ENCODE data around the gene ZNF317. TPM values are rescaled to one million over a fixed set of nuclear protein-coding genes. Genes with fewer than 3 reads are reported as not detected.

Gene ZNF317
- total RNA-seq = 11.6 and 15.4 TPM in 2 replicates

- Histone ChIP-seq H3K36me3 (ENCODE audit: control insufficient read depth, insufficient read depth, low read length) (peaks cover 2% of the 10 kb centered on the region), H3K27me3 (ENCODE audit: control insufficient read depth, insufficient read depth, low read length) (no peaks in the 10 kb centered on the region), H3K4me3 (ENCODE audit: low read depth, low read length) (peak within 1 kb of the TSS; percentile 81)
- FAIRE-seq (no peak), DNase-seq (ENCODE audit: low read depth) (peak; percentile 84)
- TF ChIP-seq, protein P1, sequence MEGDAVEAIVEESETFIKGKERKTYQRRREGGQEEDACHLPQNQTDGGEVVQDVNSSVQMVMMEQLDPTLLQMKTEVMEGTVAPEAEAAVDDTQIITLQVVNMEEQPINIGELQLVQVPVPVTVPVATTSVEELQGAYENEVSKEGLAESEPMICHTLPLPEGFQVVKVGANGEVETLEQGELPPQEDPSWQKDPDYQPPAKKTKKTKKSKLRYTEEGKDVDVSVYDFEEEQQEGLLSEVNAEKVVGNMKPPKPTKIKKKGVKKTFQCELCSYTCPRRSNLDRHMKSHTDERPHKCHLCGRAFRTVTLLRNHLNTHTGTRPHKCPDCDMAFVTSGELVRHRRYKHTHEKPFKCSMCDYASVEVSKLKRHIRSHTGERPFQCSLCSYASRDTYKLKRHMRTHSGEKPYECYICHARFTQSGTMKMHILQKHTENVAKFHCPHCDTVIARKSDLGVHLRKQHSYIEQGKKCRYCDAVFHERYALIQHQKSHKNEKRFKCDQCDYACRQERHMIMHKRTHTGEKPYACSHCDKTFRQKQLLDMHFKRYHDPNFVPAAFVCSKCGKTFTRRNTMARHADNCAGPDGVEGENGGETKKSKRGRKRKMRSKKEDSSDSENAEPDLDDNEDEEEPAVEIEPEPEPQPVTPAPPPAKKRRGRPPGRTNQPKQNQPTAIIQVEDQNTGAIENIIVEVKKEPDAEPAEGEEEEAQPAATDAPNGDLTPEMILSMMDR (IDR thresholded peaks at IDR 0.05; ENCODE audit: insufficient read depth, low read length, severe bottlenecking) = no peak
These were observed at the start of gene ZNF317 for GRCh38 chr19:9140159-9140874. ZNF317 (plus strand) TSS chr19:9140397; CDS start chr19:9156017, 15,620 bp downstream.

DNA sequence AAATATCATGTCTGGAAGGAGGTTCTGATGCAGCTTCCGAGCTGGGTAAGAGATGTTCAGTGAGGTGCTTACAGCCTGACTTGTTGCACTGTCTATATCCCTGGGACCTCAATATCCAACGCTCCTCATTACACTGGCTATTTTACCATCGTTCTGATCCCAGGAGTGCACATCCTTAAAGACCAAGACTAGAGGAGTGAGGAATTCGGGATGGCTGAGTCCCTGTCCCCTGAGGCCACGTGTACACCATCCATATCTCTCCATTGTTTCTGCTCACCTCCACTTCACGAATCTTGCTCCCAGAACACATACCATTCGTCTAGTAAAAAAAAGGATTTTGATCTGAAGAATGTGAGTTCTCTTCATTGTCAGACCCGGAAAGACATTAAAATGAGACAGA, 32.8 kb upstream of the ZNF317 start, which contains the start of gene OR7G2:
Gene OR7G2 (minus strand): TSS at position 101 of the 400 bp plus-strand sequence. CDS start 4,232 bp downstream, outside the sequence.
- DNase-seq (ENCODE audit: low read depth) (no peak), FAIRE-seq (peak; percentile 73)
- H3K27me3 ChIP-seq (ENCODE audit: control insufficient read depth, insufficient read depth, low read length) = no peaks in the 10 kb centered on the region
- no peaks in the 10 kb centered on the region for H3K36me3 ChIP-seq (ENCODE audit: control insufficient read depth, insufficient read depth, low read length)
- TF ChIP-seq, protein P1 (IDR thresholded peaks at IDR 0.05; ENCODE audit: insufficient read depth, low read length, severe bottlenecking) = no peak
- H3K4me3 ChIP-seq (ENCODE audit: low read depth, low read length) = no peak within 1 kb of the TSS

DNA sequence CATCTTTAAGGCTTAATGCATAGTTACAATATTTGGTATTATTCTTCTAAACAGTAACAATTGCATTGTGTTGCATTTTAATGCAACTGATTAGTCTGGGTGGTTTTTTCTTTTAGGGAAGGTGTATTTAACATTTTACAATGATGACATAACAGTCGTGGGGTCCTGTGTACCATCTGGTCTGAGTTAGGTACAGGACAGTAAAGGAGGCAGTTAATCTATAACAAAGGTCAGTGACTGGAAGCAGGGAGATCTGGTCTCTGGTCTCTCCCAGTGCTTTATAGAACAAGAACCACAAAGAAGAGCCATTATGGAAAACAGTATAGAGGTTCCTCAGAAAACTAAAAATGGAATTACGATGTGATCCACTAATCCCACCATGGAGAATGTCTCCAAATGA, 30.2 kb upstream of the ZNF317 start:
- TF ChIP-seq, protein P1 (IDR thresholded peaks at IDR 0.05; ENCODE audit: insufficient read depth, low read length, severe bottlenecking) = no peak
- Histone ChIP-seq H3K36me3 (ENCODE audit: control insufficient read depth, insufficient read depth, low read length) (no peaks in the 10 kb centered on the region), H3K27me3 (ENCODE audit: control insufficient read depth, insufficient read depth, low read length) (no peaks in the 10 kb centered on the region), H3K4me3 (ENCODE audit: low read depth, low read length) (no peak overlapping the region)
- FAIRE-seq (no peak), DNase-seq (ENCODE audit: low read depth) (no peak)

DNA sequence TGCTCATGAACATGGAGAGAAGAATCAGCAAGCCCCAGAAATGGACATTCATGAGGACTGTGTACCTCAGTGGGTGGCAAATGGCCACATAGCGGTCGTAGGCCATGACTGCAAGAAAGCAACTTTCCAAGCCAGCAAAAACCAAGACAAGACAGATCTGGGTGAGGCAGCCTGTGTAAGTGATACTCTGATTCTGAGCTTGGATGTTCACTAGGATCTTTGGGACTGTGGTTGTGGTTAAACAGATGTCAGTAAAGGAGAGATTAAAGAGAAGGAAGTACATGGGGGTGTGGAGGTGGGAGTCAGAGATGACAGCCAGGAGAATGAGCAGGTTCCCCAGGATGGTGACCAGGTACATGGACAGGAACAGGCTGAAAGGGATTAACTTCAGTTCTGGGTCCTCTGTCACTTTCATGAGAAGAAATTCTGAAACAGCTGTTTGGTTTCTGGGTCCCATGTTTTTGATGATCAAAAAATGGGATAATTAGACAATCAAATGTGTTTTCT, 24.8 kb upstream of the ZNF317 start, which contains the start of gene OR7G1:
Gene OR7G1 (minus strand): TSS at position 457 of the 507 bp plus-strand sequence. CDS start 0 bp downstream, at position 457.
- TF ChIP-seq, protein P1 (IDR thresholded peaks at IDR 0.05; ENCODE audit: insufficient read depth, low read length, severe bottlenecking) = no peak
- no peak for DNase-seq (ENCODE audit: low read depth)
- Histone ChIP-seq H3K36me3 (ENCODE audit: control insufficient read depth, insufficient read depth, low read length) (no peaks in the 10 kb centered on the region), H3K4me3 (ENCODE audit: low read depth, low read length) (no peak within 1 kb of the TSS), H3K27me3 (ENCODE audit: control insufficient read depth, insufficient read depth, low read length) (no peaks in the 10 kb centered on the region)
- FAIRE-seq = no peak

DNA sequence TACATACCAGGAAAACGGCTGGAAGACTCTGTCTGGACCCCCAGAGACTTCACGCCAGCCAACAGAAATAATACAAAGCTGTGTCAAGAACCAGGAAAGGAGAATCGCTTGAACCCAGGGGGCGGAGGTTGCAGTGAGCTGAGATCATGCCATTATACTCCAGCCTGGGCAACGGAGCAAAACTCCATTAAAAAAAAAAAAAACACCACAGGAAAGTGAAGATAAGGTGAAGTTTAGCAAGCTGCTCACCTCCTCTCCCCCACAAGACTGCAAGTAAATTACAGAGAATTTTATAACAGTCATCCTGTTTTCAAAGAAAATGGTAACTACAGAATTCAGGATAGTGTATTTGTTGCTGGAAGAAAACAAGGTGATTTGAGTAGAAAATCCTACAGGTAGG, 23.6 kb upstream of the ZNF317 start:
- FAIRE-seq (no peak), DNase-seq (ENCODE audit: low read depth) (no peak)
- no peaks in the 10 kb centered on the region for H3K36me3 ChIP-seq (ENCODE audit: control insufficient read depth, insufficient read depth, low read length)

More for the DNA sequence above, 23.6 kb upstream of the ZNF317 start:
- H3K4me3 ChIP-seq (ENCODE audit: low read depth, low read length) = no peak overlapping the region
- TF ChIP-seq, protein P1 (IDR thresholded peaks at IDR 0.05; ENCODE audit: insufficient read depth, low read length, severe bottlenecking) = no peak
- no peaks in the 10 kb centered on the region for H3K27me3 ChIP-seq (ENCODE audit: control insufficient read depth, insufficient read depth, low read length)

All from bronchial epithelial cell (primary cell).